GM12873 (cell line): ENCODE measurements around the gene BRICD5.

Experiments used
- TF ChIP-seq, protein P1 (sequence below): IDR thresholded peaks from 2 replicates; pipeline ENCODE4 v1.5.1; 2012; ENCODE audit warnings: low read depth, mild to moderate bottlenecking, moderate library complexity, low read length, control low read depth; ENCODE audit not compliant: insufficient read depth; ENCODE audit errors: missing control alignments

Gene BRICD5

GRCh38 chr16:2160915-2161551 is 49.6 kb downstream of the BRICD5 start:
- TF ChIP-seq, protein P1, sequence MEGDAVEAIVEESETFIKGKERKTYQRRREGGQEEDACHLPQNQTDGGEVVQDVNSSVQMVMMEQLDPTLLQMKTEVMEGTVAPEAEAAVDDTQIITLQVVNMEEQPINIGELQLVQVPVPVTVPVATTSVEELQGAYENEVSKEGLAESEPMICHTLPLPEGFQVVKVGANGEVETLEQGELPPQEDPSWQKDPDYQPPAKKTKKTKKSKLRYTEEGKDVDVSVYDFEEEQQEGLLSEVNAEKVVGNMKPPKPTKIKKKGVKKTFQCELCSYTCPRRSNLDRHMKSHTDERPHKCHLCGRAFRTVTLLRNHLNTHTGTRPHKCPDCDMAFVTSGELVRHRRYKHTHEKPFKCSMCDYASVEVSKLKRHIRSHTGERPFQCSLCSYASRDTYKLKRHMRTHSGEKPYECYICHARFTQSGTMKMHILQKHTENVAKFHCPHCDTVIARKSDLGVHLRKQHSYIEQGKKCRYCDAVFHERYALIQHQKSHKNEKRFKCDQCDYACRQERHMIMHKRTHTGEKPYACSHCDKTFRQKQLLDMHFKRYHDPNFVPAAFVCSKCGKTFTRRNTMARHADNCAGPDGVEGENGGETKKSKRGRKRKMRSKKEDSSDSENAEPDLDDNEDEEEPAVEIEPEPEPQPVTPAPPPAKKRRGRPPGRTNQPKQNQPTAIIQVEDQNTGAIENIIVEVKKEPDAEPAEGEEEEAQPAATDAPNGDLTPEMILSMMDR, result no peak
